Stomach (tissue), 9 donors: ENCODE measurements around the gene BACE2. TPM values are rescaled to one million over a fixed set of nuclear protein-coding genes. Genes with fewer than 3 reads are reported as not detected.

Experiments
- DNase-seq, 2 donors: peaks; one replicate each; pipeline versions ENCODE4 v3.0.0 to v3.0.0-alpha.2; 2013 to 2019
- H3K27ac ChIP-seq, 5 donors: fragments of 200-600 bp in 4 of 5; sonication (generic) in 4 of 5; one replicate each; pipeline ENCODE4 v1.5.1; 2013 to 2019; ENCODE audit warnings: mild to moderate bottlenecking in 1 of 5, moderate library complexity in 1 of 5
- H3K27me3 ChIP-seq, 3 donors: fragments of 200-600 bp; sonication (generic); one replicate each; pipeline ENCODE4 v1.5.1; 2017 to 2019; ENCODE audit warnings: mixed run types in 1 of 3
- H3K36me3 ChIP-seq, 4 donors: fragments of 200-600 bp; sonication (generic); 1 replicate in 3 of 4; 2 replicates in 1 of 4; pipeline ENCODE4 v1.5.1; 2016 to 2019
- H3K4me1 ChIP-seq, 4 donors: fragments of 200-600 bp; sonication (generic); one replicate each; pipeline ENCODE4 v1.5.1; 2016 to 2019
- H3K4me3 ChIP-seq, 4 donors: fragments of 200-600 bp; sonication (generic) in 3 of 4; one replicate each; pipeline ENCODE4 v1.5.1; 2016 to 2019; ENCODE audit warnings: mild to moderate bottlenecking in 1 of 4
- H3K9me3 ChIP-seq, 4 donors: fragments of 200-600 bp; sonication (generic); one replicate each; pipeline ENCODE4 v1.5.1; 2016 to 2019
- CTCF ChIP-seq, 7 experiments: fragments of 450-650 bp in 4 of 7; fragments of 200-600 bp in 3 of 7; sonication (generic) in 3 of 7; IDR thresholded peaks; one replicate each; pipeline ENCODE4 v1.5.1; 2016 to 2019; ENCODE audit warnings: antibody characterized with exemption in 7 of 7, control low read depth in 2 of 7, mild to moderate bottlenecking in 1 of 7
- EP300 ChIP-seq: sonication (generic); formaldehyde crosslinking; IDR thresholded peaks from one replicate; pipeline ENCODE4 v1.6.1; 2017; ENCODE audit warnings: antibody characterized with exemption
- POLR2A ChIP-seq, 4 donors: fragments of 450-650 bp; IDR thresholded peaks; one replicate each; pipeline ENCODE4 v1.6.1; 2016; ENCODE audit warnings: antibody characterized with exemption in 4 of 4, control low read depth in 2 of 4, mild to moderate bottlenecking in 1 of 4, moderate library complexity in 1 of 4
- POLR2AphosphoS5 ChIP-seq, 3 donors: sonication (generic); formaldehyde crosslinking; IDR thresholded peaks; one replicate each; pipeline ENCODE4 v1.6.1; 2016; ENCODE audit warnings: antibody characterized with exemption in 3 of 3
- WGBS, 5 donors: extraction: QIAGEN DNeasy Blood & Tissue Kit in 3 of 5; methylation state at CpG; one replicate each; pipeline versions ENCODE4 v1.1.5 to v1.1.7; 2013 to 2018; 5-methylcytosine and 5-hydroxymethylcytosine counted together
- intact Hi-C: fragments of 100-400 bp; cut with DNase I; formaldehyde crosslinking; loops from one replicate; pipeline ENCODE4 v1.15.1; 2023; ENCODE audit warnings: low total_unique reads
- polyA plus RNA-seq, 3 donors: library from polyadenylated mRNA; stranded (reverse); fragments of 200-250 nt; gene quantifications; one replicate each; pipeline ENCODE4 v1.2.3, GENCODE V29; 2013
- total RNA-seq, 5 donors: library from RNA; depleted of rRNA; stranded (reverse); fragments of >200 nt; gene quantifications; one replicate each; pipeline versions ENCODE4 v1.1.0 to v1.2.3, GENCODE V29; 2014 to 2016
- donor health status: healthy with polysubstance abuse.
- donor health status: Bipolar disorder and iron deficiency.
- donor health status: healthy.

Gene BACE2
- total and polyA plus RNA-seq, 8 donors: 7.6 to 244 (median 51.4) TPM

DNA sequence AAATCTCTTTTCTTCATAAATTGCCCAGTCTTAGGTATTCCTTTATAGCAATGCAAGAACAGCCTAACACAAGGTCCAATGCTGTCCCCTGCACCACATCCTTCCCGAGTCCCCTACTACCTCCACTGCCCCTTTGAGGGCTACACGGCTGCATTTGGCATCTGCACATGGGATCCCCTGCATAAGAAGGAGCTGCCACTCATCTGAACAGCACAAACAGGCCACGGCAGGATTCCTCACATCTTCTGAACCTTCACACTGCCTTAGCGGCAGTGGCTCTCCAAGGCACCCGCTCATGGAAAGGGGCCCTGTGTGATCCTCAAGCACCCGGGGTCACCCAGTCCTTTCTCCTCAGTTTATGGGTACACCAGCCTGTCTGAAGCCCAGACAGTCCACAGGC lies 29.2 kb upstream of the BACE2 start:
- WGBS, 5 donors: 83 to 96% (median 95%) methylated on average over 6 of the region's 6 CpGs
- H3K4me1 ChIP-seq: peaks cover 0 to 9% (median 3%) of the 10 kb centered on the region in 4 donors
- intact Hi-C loops: loop anchor here (10.0 kb wide), 1 partner anchor 306 kb away; no protein-coding TSS in a partner anchor
- no peaks in the 10 kb centered on the region for H3K36me3 ChIP-seq
- H3K27me3 ChIP-seq: peaks cover 0 to 18% (median 0%) of the 10 kb centered on the region in 3 donors
- no peak for TF ChIP-seq CTCF (IDR thresholded peaks at IDR 0.05)
- no peak for TF ChIP-seq POLR2A (IDR thresholded peaks at IDR 0.05)
- no peak for TF ChIP-seq POLR2AphosphoS5 (IDR thresholded peaks at IDR 0.05)
- TF ChIP-seq EP300: no peak
- no peaks in the 10 kb centered on the region for H3K9me3 ChIP-seq
- no peak for DNase-seq
- no peak overlapping the region for H3K4me3 ChIP-seq
- no peak overlapping the region for H3K27ac ChIP-seq

GRCh38 chr21:41139275-41139674 lies 28.7 kb upstream of the BACE2 start:
- Histone ChIP-seq H3K27ac (no peak overlapping the region), H3K27me3 (peaks cover 0 to 18% (median 0%) of the 10 kb centered on the region in 3 donors), H3K4me1 (peaks cover 0 to 9% (median 3%) of the 10 kb centered on the region in 4 donors), H3K4me3 (no peak overlapping the region), H3K36me3 (no peaks in the 10 kb centered on the region), H3K9me3 (no peaks in the 10 kb centered on the region)
- 87 to 90% (median 87%) methylated on average over 5 of the region's 5 CpGs for WGBS, 5 donors
- intact Hi-C loops: loop anchor here (10.0 kb wide), 1 partner anchor 306 kb away; no protein-coding TSS in a partner anchor
- no peak for DNase-seq
- TF ChIP-seq CTCF (IDR thresholded peaks at IDR 0.05) (no peak), POLR2AphosphoS5 (IDR thresholded peaks at IDR 0.05) (no peak), POLR2A (IDR thresholded peaks at IDR 0.05) (no peak), EP300 (no peak)

- WGBS, 5 donors: 92 to 95% (median 94%) methylated on average over 12 of the region's 12 CpGs
- peaks cover 0 to 18% (median 0%) of the 10 kb centered on the region in 3 donors for H3K27me3 ChIP-seq
- DNase-seq: no peak
- H3K36me3 ChIP-seq: no peaks in the 10 kb centered on the region
- H3K4me3 ChIP-seq: no peak overlapping the region
- no peaks in the 10 kb centered on the region for H3K9me3 ChIP-seq
- H3K27ac ChIP-seq: no peak overlapping the region
- H3K4me1 ChIP-seq: peaks cover 0 to 9% (median 3%) of the 10 kb centered on the region in 4 donors
- TF ChIP-seq POLR2A (IDR thresholded peaks at IDR 0.05): no peak
- no peak for TF ChIP-seq CTCF (IDR thresholded peaks at IDR 0.05)
- no peak for TF ChIP-seq POLR2AphosphoS5 (IDR thresholded peaks at IDR 0.05)
- TF ChIP-seq EP300: no peak
- intact Hi-C loops: loop anchor here (10.0 kb wide), 1 partner anchor 305 kb away; no protein-coding TSS in a partner anchor
These were observed 28.0 kb upstream of the BACE2 start for GRCh38 chr21:41139951-41140350.

GRCh38 chr21:41141031-41141457 lies 26.9 kb upstream of the BACE2 start:
- Histone ChIP-seq H3K4me1 (peaks cover 0 to 9% (median 3%) of the 10 kb centered on the region in 4 donors), H3K27me3 (peaks cover 0 to 17% (median 0%) of the 10 kb centered on the region in 3 donors), H3K9me3 (no peaks in the 10 kb centered on the region), H3K36me3 (no peaks in the 10 kb centered on the region), H3K27ac (no peak overlapping the region), H3K4me3 (no peak overlapping the region)
- peak in 1 of 2 donors; percentile 30 for DNase-seq
- intact Hi-C loops: no loop called here
- TF ChIP-seq POLR2A (IDR thresholded peaks at IDR 0.05) (no peak), POLR2AphosphoS5 (IDR thresholded peaks at IDR 0.05) (no peak), EP300 (no peak), CTCF (IDR thresholded peaks at IDR 0.05) (no peak)
- 37 to 61% (median 50%) methylated on average over 2 of the region's 2 CpGs for WGBS, 5 donors
